SH-SY5Y (cell line): ENCODE results near the gene XYLT2.

Experiments used
- GATA2 ChIP-seq: IDR thresholded peaks from 2 replicates; pipeline ENCODE4 v1.6.1; 2011; ENCODE audit warnings: mild to moderate bottlenecking, low read depth, low read length
- GATA3 ChIP-seq: IDR thresholded peaks from 2 replicates; pipeline ENCODE4 v1.6.1; 2011; ENCODE audit warnings: low read depth, mild to moderate bottlenecking, low read length, moderate library complexity

The XYLT2 gene

DNA sequence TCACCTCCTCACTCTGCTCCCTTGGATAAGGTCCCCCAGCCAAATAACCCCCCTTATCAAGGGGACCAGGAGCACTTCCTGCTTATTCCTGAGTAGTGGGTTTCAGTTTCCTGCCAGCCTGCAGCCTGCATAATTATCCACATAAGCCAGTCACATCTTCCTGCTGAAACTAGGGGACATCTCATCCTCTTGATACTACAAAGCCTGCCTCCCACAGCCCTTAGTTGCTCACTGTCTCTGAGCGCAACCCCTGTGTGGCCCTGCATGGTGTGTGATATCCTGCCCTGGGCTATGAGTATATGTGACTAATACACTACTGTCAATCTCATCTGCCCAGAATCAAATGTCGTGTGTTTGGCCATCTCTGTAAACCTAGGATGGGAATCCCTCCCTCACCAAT lies 8.0 kb upstream of the XYLT2 start:
- no peak for TF ChIP-seq GATA3
- TF ChIP-seq GATA2, result no peak

DNA sequence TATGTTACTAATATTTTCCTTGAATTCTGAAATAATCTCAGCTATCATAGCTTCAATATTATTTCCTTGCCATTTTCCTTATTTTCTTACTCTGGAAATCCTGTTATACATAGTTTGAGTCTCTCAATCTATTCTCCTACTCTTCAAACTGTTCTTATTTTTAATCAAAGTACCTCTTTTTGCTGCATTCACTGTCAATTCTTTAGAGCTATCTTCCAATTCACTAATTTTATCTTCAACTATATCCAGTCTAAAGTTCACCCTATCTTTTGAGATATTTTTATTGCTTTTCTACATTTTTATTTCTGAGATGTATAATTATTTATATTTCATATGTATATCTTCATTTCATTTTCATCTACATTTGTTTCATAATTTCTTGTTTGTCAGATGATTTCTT lies 7.3 kb upstream of the XYLT2 start:
- TF ChIP-seq GATA2 (no peak), GATA3 (no peak)

DNA sequence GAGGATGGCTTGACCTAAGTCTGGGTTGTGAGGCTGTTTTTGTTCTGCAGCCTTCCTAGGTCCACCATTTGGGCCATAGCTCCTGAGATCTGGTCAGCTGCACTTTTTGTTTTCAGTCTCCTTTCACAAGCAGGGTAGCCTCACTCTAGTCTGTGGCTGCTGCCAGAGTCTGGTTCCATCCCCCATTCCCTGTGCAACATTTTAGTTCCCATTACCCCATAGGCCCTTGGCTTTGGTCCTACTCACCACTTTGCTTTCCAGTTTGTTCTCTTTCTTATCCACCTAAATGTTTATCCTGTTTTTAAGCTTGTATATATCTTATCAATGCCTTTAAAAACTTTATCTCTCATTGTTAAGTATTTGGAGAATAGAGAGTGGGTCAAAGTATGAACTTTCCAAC lies 6.5 kb upstream of the XYLT2 start:
- TF ChIP-seq GATA3 (no peak), GATA2 (no peak)

DNA sequence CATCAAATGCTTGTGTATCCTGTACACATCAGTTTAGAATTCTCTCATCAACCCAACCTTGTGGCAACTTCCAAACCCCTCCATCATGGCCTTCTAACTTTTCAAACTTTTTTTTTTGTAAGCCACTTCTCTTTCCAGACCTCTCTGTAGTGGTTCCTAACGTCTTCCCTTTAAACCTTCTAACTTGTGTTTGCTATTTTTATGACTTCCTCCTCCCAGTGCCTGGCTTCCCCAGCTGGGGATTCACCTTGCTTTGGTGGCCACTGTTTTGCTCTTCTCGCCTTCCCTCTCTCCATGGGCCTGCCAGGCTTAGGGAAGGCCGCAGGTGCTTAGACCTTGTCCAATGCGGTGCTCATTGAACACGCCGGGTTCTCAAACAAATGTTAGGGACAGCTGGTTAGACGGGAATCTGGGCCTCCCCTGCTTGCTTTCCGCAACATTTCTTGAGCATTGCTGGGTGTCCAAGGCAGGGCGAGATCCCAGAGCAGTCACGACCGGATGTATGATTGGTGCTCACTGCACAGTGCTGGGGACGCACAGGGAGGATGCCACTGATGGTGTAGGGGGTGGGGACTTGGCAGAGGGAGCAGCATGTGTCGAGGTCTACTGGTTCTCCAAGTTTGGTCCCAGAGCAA lies 1.1 kb upstream of the XYLT2 start:
- TF ChIP-seq GATA3, result no peak
- TF ChIP-seq GATA2, result no peak

DNA sequence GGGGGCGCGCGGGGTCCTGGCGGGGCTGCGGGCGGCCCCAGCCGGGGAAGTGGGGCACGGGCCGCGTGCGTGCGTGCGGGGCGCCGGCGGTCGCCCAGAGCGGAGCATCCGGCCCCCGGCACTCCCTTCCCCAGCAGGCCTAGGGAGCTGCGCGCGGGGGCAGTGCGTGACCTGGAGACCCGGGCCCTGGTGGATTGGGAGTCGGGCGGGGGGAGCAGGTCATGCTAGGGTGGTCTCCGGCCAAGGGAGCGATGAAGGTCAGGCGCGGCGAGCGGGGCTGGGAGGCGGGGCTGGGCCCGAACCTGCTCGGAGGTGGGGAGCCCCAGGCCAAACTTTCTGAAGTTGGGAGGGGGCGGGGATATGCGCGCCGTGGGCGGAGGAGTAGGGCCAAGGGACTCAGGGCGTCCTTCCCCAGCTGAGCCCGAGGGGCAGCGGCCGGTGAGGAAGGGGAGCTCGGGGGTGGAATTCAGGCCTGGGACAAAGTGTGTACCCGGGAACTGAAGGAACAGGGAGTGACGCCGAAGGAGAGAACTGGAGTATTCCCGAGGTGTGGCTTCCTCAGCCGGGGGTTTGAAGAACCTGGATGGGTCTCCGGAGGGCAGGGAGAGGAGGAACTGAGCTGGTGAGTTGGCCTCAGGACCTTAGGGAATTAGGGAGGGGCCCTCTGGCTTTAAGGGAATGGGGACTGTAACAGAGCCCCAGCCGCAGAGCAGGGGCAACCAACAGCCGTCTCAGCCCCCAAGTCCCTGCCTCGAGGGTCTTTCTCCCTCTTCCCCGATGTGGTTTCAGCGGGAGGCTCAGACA lies 589 bp downstream of the XYLT2 start:
- TF ChIP-seq GATA2 (no peak), GATA3 (no peak)

DNA sequence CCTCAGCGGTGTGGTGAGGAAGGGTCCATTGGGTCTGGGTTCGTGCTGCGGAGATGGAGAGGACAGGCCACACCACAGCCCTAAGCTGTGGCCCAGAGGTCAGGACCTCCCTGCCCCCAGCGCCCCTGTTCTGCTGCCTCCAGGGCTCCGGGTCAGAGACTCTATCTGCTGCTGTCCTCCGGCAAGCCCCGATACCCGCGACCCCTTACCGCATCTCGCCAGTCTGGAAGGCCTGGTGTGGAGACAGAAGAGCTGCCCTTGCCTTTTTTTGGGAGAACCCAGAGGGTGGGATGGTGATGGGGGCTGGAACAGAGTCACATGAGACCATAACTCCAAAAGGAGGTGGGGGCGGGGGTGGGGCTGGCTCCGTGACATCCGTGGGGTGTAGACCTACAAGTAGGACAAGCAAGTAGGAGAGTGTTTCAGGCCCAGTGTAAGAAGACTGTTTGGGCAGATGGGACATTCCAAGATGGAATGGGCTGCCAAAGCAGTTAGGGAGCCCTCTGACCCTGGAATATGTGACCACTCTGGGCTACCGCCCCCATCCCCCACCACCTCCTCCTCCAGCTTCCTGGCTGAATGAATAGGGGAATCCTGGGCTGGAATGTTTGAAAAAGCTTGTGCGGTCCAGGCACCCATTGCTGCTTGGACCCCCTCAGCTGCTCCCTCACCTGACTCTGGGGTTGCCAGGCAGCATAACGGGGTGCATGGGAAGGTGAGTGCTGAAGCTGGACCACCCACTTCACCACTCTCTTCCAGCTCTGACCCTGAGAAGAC lies 1.4 kb downstream of the XYLT2 start:
- TF ChIP-seq GATA2 (no peak), GATA3 (no peak)

DNA sequence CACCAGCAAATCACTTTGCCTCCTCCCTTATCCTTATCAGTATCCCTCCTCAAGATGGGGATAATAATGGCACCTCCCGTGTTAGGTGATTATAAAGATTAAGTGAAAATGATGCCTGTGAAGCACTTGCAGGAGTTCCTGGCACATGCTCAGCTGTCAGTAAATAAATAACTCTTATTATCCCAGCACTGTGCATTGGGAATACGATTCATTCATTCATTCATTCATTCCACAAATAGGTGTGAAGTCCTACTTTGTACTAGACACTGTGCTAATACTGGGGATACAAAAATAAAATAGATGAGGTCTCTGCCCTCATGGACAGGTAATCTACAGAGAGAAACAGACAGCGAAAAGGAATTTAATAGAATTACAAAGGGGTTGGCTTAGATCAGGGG lies 2.0 kb downstream of the XYLT2 start:
- TF ChIP-seq GATA3 (no peak), GATA2 (no peak)

DNA sequence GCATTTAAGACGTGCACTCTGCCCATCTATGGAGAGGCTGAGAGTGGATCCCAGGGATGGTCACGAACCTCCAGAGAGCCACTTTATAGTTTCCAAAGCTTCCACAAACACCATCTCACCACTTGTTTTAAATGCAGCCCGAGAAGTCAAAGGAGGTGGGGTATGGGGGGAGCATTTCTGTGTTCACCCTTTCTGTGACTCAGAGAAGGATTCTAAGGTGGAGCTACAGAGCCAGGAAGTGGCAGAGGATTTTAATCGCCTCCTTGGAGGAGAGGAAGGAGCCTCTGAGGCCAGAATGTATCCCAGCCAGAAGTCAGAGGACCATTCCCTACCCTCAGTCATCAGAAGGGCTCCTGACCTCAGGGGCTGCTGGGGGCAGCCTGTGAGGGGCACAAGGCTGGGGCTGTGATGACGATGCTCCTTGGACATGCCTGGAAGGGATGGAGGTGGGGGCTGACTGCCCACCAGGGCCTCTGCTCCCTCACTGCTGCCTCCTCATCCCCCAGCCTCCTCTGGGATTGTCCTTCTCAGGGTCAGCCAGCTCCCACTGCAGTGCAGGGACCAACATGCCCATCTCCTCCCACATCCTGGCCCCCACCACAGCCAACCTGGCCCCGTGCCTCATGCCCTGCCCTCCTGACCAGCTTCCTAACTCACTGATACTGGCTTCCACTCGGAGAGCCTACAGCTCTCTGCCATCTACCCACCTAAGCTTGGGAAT lies 2.8 kb downstream of the XYLT2 start:
- TF ChIP-seq GATA3 (no peak), GATA2 (no peak)

DNA sequence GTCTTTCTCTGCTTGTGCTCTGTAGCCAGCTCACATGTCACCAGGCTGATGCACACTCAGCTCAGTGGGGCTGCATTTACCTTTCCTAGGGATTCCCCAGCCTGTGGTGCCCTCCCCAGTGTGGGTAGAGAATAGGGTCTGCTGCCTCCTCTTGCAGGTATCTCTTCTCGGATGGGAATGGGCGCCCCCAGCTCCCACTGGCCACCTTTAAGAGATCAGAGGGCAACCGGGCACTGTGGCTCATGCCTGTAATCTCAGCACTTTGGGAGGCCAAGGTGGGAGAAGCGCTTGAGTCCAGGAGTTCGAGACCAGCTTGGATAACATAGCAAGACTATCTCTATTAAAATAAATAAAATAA lies 3.3 kb downstream of the XYLT2 start:
- no peak for TF ChIP-seq GATA3
- no peak for TF ChIP-seq GATA2

DNA sequence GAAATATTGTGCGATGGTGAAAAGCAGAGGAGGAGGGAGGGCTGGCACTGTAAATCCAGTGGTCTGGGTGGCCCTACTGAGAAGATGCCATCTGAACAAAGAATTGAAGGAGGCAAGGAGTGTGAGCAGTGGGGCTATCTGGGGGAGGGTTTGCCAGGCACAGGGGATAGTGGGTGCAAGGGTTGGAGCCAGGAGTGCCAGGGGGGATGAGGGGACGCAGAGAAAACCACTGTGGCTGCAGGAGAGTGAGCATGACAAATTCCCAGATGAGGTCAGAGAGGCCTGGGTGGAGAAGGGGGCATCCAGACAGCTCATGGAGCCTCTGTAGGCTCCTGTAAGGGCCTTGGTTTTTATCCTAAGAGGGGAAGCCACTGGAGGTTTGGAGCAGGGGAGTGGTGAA lies 4.8 kb downstream of the XYLT2 start:
- no peak for TF ChIP-seq GATA2
- no peak for TF ChIP-seq GATA3

DNA sequence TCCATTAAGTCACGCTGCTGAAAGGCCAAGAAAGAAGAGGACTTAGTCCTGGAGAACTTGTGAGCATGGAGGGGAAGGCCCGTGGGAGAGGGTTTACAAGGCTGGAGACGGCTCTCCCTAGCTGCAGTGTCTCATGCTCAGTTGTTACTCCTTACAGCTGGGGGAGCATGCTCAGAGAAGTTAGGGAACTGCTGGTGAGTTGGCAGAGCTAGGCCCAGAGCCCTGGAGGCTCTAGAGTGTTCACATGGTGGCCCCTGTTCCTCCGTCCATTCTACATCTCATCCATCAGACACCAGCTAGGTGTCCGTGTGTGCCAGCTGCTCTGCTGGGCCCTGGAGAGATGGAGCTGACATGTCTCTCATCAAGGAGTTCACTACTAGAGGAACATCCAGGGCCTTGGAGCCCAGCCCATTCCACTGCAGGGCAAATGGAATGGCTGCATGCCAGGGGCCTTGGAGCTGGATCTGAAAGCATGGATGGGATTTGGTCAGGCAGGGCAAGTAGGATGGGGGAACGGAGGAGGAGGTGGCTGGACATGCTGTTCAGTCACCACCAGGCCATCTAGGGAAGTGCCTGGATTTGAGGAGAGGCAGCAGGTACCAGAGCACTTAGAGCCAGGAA lies 6.3 kb downstream of the XYLT2 start:
- TF ChIP-seq GATA2 (no peak), GATA3 (no peak)

DNA sequence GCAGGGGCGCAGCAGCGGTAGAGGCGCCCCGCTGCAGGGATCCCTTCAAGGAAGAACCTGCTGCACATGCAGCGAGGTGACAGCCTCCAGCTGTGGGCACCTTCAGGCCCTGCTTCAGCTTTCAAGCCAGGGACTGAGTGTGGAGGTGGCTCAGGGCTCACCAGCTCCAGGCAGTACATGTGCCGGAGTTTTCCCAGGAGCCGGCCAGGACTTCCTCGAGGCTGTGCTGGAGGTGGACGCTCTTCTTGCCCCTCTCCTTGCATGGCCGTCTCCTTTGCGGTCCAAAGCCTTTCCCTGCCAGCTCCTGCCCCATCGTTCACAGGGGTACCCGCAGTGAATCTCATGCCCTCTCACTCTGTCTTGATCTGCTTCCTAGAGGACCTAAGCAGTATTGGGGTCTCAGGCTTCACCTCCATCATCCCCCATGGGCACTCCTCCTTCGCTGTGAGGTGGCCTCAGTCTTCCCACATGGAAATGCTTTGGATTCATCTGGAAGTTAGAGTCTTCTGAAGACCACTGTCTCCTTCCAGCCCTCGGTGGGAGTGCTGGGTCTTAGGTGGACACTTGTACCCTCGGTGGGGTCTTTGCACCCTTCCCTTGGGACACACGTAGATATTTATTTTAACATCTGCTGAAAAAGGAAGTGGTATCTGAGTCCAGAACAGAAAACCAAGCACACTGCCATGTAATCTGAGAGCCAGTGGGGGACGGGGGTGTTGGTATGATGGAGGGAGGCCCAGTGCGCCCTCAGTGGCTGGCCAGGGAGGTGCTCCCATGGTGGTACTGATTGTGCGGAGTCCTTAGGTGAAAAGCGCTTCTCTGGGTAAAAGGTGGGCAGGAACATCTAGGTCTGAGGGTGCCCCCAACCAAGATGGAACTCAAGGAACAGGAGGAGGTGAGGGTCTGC lies 7.0 kb downstream of the XYLT2 start:
- TF ChIP-seq GATA2, result no peak
- TF ChIP-seq GATA3, result no peak
